ENCODE results near the gene PACS1.

The PACS1 gene

GRCh38 chr11:66290330-66290621 lies 220.2 kb downstream of the PACS1 start:
- Histone ChIP-seq H3K9me3 (ENCODE audit: insufficient read depth, low read length) (no peaks in the 10 kb centered on the region), H3K36me3 (replicated peaks; ENCODE audit: low read depth, low read length) (peaks cover 7% of the 10 kb centered on the region), H3K4me2 (ENCODE audit: low read length) (peak overlapping the region; percentile 98), H3K27ac (ENCODE audit: low read length) (no peak overlapping the region), H3K27me3 (ENCODE audit: low read depth, low read length) (no peaks in the 10 kb centered on the region), H3K4me1 (ENCODE audit: low read length) (peaks cover 17% of the 10 kb centered on the region), H3K79me2 (ENCODE audit: low read length) (peaks cover 21% of the 10 kb centered on the region), H2AFZ (ENCODE audit: low read depth, low read length) (no peak overlapping the region), H3K4me3 (ENCODE audit: low read length) (peak overlapping the region; percentile 89), H3K9ac (ENCODE audit: low read length) (peak overlapping the region; percentile 94; the same call in 1 of the 2 replicates), H4K20me1 (ENCODE audit: insufficient read depth, low read length) (no peaks in the 10 kb centered on the region)
- no peak for TF ChIP-seq CTCF (IDR thresholded peaks at IDR 0.05; ENCODE audit: low read depth, low read length)
- no peak for TF ChIP-seq EZH2phosphoT487 (IDR thresholded peaks at IDR 0.05; ENCODE audit: low read depth)

DNA sequence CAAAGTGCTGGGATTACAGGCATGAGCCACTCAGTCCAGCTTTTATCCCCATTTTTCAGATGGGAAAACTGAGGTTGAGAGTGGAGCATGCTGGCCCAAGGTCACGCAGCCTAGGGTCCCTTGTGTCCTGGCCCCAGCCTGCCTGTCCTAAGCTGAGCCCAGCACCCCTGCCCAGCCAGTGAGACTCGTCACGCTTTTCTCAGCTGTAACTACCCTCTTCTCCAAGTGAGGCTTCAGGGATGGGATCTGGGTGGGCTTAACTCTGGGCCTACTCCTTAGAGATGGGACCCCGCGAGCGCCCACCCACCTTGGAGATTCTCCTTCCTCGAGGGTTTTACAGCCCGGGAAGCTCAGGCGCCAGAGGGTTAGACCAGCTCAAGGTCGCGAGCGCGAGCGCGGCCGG lies 221.2 kb downstream of the PACS1 start:
- Histone ChIP-seq H4K20me1 (ENCODE audit: insufficient read depth, low read length) (no peaks in the 10 kb centered on the region), H3K4me3 (ENCODE audit: low read length) (no peak overlapping the region), H3K4me2 (ENCODE audit: low read length) (no peak overlapping the region), H3K9me3 (ENCODE audit: insufficient read depth, low read length) (no peaks in the 10 kb centered on the region), H3K27me3 (ENCODE audit: low read depth, low read length) (no peaks in the 10 kb centered on the region), H2AFZ (ENCODE audit: low read depth, low read length) (no peak overlapping the region), H3K36me3 (replicated peaks; ENCODE audit: low read depth, low read length) (no peaks in the 10 kb centered on the region), H3K4me1 (ENCODE audit: low read length) (peaks cover 15% of the 10 kb centered on the region), H3K27ac (ENCODE audit: low read length) (no peak overlapping the region), H3K79me2 (ENCODE audit: low read length) (peaks cover 21% of the 10 kb centered on the region), H3K9ac (ENCODE audit: low read length) (no peak overlapping the region)
- no peak for TF ChIP-seq CTCF (IDR thresholded peaks at IDR 0.05; ENCODE audit: low read depth, low read length)
- TF ChIP-seq EZH2phosphoT487 (IDR thresholded peaks at IDR 0.05; ENCODE audit: low read depth): no peak

DNA sequence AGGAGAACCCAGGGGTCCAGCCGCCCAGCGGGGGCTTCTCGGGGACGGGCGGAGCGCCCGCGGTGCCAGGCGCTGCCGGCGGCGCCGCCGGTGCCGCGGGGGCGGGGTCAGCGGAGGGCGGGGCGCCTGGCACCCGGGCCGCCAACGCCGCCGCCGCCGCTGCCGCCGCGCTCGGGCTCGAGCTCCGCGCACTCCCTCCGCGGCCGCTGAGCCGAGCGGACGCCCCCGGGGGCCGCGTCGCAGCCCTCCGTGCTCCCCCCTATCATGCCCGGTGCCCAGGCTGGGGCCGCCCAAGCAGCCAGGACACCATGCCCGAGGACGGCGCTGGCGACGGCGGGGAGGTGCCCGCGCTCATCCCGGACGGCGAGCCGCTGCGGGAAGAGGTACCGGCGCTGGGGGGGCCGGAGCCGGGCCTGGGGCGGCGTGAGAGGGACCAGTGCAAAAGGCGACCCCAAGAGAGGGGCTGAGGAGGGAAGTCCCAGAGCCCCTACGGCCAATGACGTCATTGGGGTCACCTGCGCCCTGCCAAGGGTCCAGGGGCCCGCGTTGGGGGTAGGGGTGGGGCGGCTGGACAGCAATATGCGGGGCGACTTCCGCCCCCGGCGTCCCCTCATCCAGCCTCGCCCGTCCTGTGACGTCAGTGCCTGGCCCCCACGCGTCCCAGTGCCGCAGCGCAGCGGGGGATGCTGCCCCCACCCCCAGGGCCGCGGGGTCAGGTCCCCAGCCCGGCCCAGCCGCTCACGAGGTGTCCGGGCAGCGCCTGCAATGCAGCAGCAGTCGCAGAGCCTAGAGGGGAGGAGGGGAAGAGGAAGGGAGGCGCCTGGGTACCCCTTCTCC lies 221.9 kb downstream of the PACS1 start, which contains the start of gene TMEM151A:
TMEM151A (plus strand) TSS at position 189 of the 837 bp plus-strand sequence; CDS start at position 309, 120 bp downstream.
- H4K20me1 ChIP-seq (ENCODE audit: insufficient read depth, low read length): no peaks in the 10 kb centered on the region
- H3K9me3 ChIP-seq (ENCODE audit: insufficient read depth, low read length): no peaks in the 10 kb centered on the region
- H3K27ac ChIP-seq (ENCODE audit: low read length): no peak within 1 kb of the TSS
- no peaks in the 10 kb centered on the region for H3K27me3 ChIP-seq (ENCODE audit: low read depth, low read length)
- H3K79me2 ChIP-seq (ENCODE audit: low read length): peaks cover 21% of the 10 kb centered on the region
- peaks cover 15% of the 10 kb centered on the region for H3K4me1 ChIP-seq (ENCODE audit: low read length)
- no peak within 1 kb of the TSS for H3K9ac ChIP-seq (ENCODE audit: low read length)
- H3K36me3 ChIP-seq (replicated peaks; ENCODE audit: low read depth, low read length): no peaks in the 10 kb centered on the region
- no peak within 1 kb of the TSS for H3K4me3 ChIP-seq (ENCODE audit: low read length)
- TF ChIP-seq CTCF (IDR thresholded peaks at IDR 0.05; ENCODE audit: low read depth, low read length) (no peak), EZH2phosphoT487 (IDR thresholded peaks at IDR 0.05; ENCODE audit: low read depth) (no peak)
- H3K4me2 ChIP-seq (ENCODE audit: low read length): no peak within 1 kb of the TSS
- no peak within 1 kb of the TSS for H2AFZ ChIP-seq (ENCODE audit: low read depth, low read length)

DNA sequence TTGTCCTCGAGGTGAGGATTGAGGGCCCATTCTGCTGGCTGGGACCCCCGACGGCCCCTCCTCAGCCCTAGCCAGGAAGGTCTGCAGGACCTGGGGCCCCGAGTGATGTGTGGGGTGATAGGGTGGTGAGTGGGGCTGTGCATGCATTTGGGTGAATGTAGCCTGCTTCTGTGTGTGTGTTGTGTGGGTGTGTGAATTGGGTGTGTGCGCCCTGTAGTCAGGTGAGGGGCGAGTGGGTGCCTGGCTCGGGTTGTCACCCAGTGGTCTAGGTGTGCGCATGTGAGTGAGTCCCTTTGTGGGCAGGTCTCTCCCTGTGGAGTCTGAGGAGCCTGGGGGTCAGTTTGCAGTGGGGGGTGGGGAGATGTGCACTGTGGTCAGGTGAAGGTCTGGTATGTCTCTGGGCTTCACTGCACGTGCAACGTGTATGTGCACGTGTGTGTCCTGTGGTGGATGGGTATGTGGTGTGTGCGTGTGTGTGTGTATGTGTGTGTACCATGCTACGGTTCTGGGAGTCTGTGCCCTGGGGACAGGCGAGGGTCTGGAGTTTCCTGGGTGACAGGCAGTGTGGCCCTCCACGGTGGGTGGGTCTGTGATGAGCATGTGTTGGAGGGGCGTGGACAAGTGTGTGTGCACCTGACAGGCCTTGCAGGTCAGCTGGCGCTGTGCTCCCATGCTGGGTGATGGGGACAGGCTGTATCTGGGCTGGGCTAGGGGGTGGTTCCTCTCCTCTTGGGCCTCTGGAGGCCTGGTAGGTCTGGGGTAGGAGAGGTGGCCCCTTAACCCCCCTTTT lies 222.7 kb downstream of the PACS1 start:
- TF ChIP-seq EZH2phosphoT487 (IDR thresholded peaks at IDR 0.05; ENCODE audit: low read depth) (no peak), CTCF (IDR thresholded peaks at IDR 0.05; ENCODE audit: low read depth, low read length) (no peak)
- no peak overlapping the region for H3K27ac ChIP-seq (ENCODE audit: low read length)
- H3K36me3 ChIP-seq (replicated peaks; ENCODE audit: low read depth, low read length): no peaks in the 10 kb centered on the region
- no peak overlapping the region for H2AFZ ChIP-seq (ENCODE audit: low read depth, low read length)
- H3K4me1 ChIP-seq (ENCODE audit: low read length): peaks cover 16% of the 10 kb centered on the region
- no peaks in the 10 kb centered on the region for H3K27me3 ChIP-seq (ENCODE audit: low read depth, low read length)
- H3K9ac ChIP-seq (ENCODE audit: low read length): no peak overlapping the region
- H4K20me1 ChIP-seq (ENCODE audit: insufficient read depth, low read length): no peaks in the 10 kb centered on the region
- no peaks in the 10 kb centered on the region for H3K9me3 ChIP-seq (ENCODE audit: insufficient read depth, low read length)
- no peak overlapping the region for H3K4me2 ChIP-seq (ENCODE audit: low read length)
- peaks cover 18% of the 10 kb centered on the region for H3K79me2 ChIP-seq (ENCODE audit: low read length)
- H3K4me3 ChIP-seq (ENCODE audit: low read length): no peak overlapping the region
